RWPE2 (cell line): ENCODE results near the gene TMEM167B.

Source experiments
- ATAC-seq: fragments of 200-7000 bp; cut with Tn5 transposase; 3 replicates; pipeline ENCODE4 v1.9.1; 2021; ENCODE audit warnings: low read depth
- DNase-seq: peaks from one replicate; pipeline ENCODE4 v3.0.0-alpha.2; 2020; ENCODE audit warnings: low spot score
- H3K27ac ChIP-seq: fragments of 450-650 bp; 2 replicates; pipeline ENCODE4 v1.5.1; 2017; ENCODE audit warnings: mild to moderate bottlenecking; ENCODE audit not compliant: poor library complexity, severe bottlenecking
- H3K27me3 ChIP-seq: fragments of 250-450 bp; sonication (Bioruptor Pico); 2 replicates; pipeline ENCODE4 v1.5.1; 2021; ENCODE audit warnings: mild to moderate bottlenecking, moderate library complexity; ENCODE audit not compliant: insufficient read depth, poor library complexity, severe bottlenecking
- H3K36me3 ChIP-seq: fragments of 250-450 bp; sonication (Bioruptor Pico); 2 replicates; pipeline ENCODE4 v1.5.1; 2020; ENCODE audit warnings: low read depth, mild to moderate bottlenecking, moderate library complexity
- H3K4me1 ChIP-seq: fragments of 250-450 bp; sonication (Bioruptor Pico); 2 replicates; pipeline ENCODE4 v1.5.1; 2021; ENCODE audit warnings: mild to moderate bottlenecking, moderate library complexity; ENCODE audit not compliant: insufficient read depth, poor library complexity, severe bottlenecking
- H3K4me3 ChIP-seq: fragments of 250-450 bp; sonication (Bioruptor Pico); 2 replicates; pipeline ENCODE4 v1.5.1; 2021; ENCODE audit warnings: mild to moderate bottlenecking, moderate library complexity; ENCODE audit not compliant: severe bottlenecking
- H3K9me3 ChIP-seq: fragments of 250-450 bp; sonication (Bioruptor Pico); 2 replicates; pipeline ENCODE4 v1.5.1; 2021; ENCODE audit warnings: mild to moderate bottlenecking, moderate library complexity; ENCODE audit not compliant: severe bottlenecking
- CTCF ChIP-seq: fragments of 450-650 bp; IDR thresholded peaks from one replicate; pipeline ENCODE4 v1.5.1; 2017; ENCODE audit warnings: mild to moderate bottlenecking, moderate library complexity; ENCODE audit not compliant: poor library complexity, severe bottlenecking

The TMEM167B gene

GRCh38 chr1:109116286-109116685, 25.7 kb downstream of the TMEM167B start:
- no peak overlapping the region for H3K4me3 ChIP-seq
- DNase-seq, result no peak
- no peaks in the 10 kb centered on the region for H3K4me1 ChIP-seq
- TF ChIP-seq CTCF, result no peak
- no peak for ATAC-seq
- no peaks in the 10 kb centered on the region for H3K36me3 ChIP-seq
- no peak overlapping the region for H3K27ac ChIP-seq
- H3K27me3 ChIP-seq, result peaks cover 37% of the 10 kb centered on the region
- H3K9me3 ChIP-seq, result no peaks in the 10 kb centered on the region

- no peak for TF ChIP-seq CTCF
- no peak for ATAC-seq
- Histone ChIP-seq H3K4me1 (no peaks in the 10 kb centered on the region), H3K27me3 (peaks cover 23% of the 10 kb centered on the region), H3K4me3 (no peak overlapping the region), H3K27ac (no peak overlapping the region), H3K9me3 (no peaks in the 10 kb centered on the region), H3K36me3 (no peaks in the 10 kb centered on the region)
- DNase-seq, result no peak
These were observed 27.5 kb downstream of the TMEM167B start for GRCh38 chr1:109118089-109118488.

GRCh38 chr1:109120356-109120755, 29.8 kb downstream of the TMEM167B start:
- no peak overlapping the region for H3K4me3 ChIP-seq
- peaks cover 2% of the 10 kb centered on the region for H3K27me3 ChIP-seq
- no peak for DNase-seq
- no peak for ATAC-seq
- H3K27ac ChIP-seq, result no peak overlapping the region
- no peaks in the 10 kb centered on the region for H3K4me1 ChIP-seq
- no peaks in the 10 kb centered on the region for H3K9me3 ChIP-seq
- no peaks in the 10 kb centered on the region for H3K36me3 ChIP-seq
- TF ChIP-seq CTCF, result no peak

GRCh38 chr1:109131059-109131458, 40.5 kb downstream of the TMEM167B start:
- no peaks in the 10 kb centered on the region for H3K9me3 ChIP-seq
- TF ChIP-seq CTCF, result no peak
- no peaks in the 10 kb centered on the region for H3K4me1 ChIP-seq
- H3K36me3 ChIP-seq, result no peaks in the 10 kb centered on the region
- DNase-seq (no peak), ATAC-seq (no peak)
- H3K27me3 ChIP-seq, result no peaks in the 10 kb centered on the region
- H3K27ac ChIP-seq, result no peak overlapping the region
- H3K4me3 ChIP-seq, result no peak overlapping the region

GRCh38 chr1:109131800-109132199, 41.2 kb downstream of the TMEM167B start:
- Histone ChIP-seq H3K27ac (no peak overlapping the region), H3K4me1 (no peaks in the 10 kb centered on the region), H3K36me3 (no peaks in the 10 kb centered on the region), H3K27me3 (no peaks in the 10 kb centered on the region), H3K9me3 (no peaks in the 10 kb centered on the region), H3K4me3 (no peak overlapping the region)
- no peak for ATAC-seq
- no peak for TF ChIP-seq CTCF
- no peak for DNase-seq
